SK-N-SH treated with all-trans-retinoic acid at 6 μM for 48 hours (cell line): ENCODE measurements around the gene GRB14.

Experiments used
- ATAC-seq: fragments of 200-7000 bp; cut with Tn5 transposase; 3 replicates; pipeline ENCODE4 v1.9.1; 2020; ENCODE audit warnings: mild to moderate bottlenecking, moderate library complexity
- ARNTL ChIP-seq: fragments of 450-650 bp; formaldehyde crosslinking; IDR thresholded peaks from 2 replicates; pipeline ENCODE4 v1.5.0; 2020; ENCODE audit warnings: low read depth, mild to moderate bottlenecking, moderate library complexity, borderline replicate concordance
- BACH2 ChIP-seq: fragments of 250-450 bp; sonication (Bioruptor Pico); IDR thresholded peaks from 2 replicates; pipeline ENCODE4 v1.9.0; 2021; ENCODE audit warnings: mild to moderate bottlenecking, borderline replicate concordance
- CREB5 ChIP-seq: fragments of 250-450 bp; sonication (Bioruptor Pico); IDR thresholded peaks from 2 replicates; pipeline ENCODE4 v1.5.1; 2020; ENCODE audit warnings: low read depth, mild to moderate bottlenecking, moderate library complexity
- ISL1 ChIP-seq: fragments of 250-450 bp; sonication (Bioruptor Pico); IDR thresholded peaks from 2 replicates; pipeline ENCODE4 v2.1.2; 2022; ENCODE audit warnings: mild to moderate bottlenecking, moderate library complexity
- OSR1 ChIP-seq: fragments of 250-450 bp; sonication (Bioruptor Pico); IDR thresholded peaks from 2 replicates; pipeline ENCODE4 v1.8.0; 2022; ENCODE audit warnings: moderate library complexity, mild to moderate bottlenecking, inconsistent platforms
- PATZ1 ChIP-seq: fragments of 250-450 bp; sonication (Bioruptor Pico); IDR thresholded peaks from 2 replicates; pipeline ENCODE4 v1.8.0; 2020; ENCODE audit warnings: mild to moderate bottlenecking, moderate library complexity, borderline replicate concordance
- PPARA ChIP-seq: fragments of 250-450 bp; sonication (Bioruptor Pico); IDR thresholded peaks from 2 replicates; pipeline ENCODE4 v1.5.0; 2020; ENCODE audit warnings: mild to moderate bottlenecking, borderline replicate concordance
- SNAI2 ChIP-seq: fragments of 250-450 bp; sonication (Bioruptor Pico); IDR thresholded peaks from 2 replicates; pipeline ENCODE4 v1.5.0; 2020; ENCODE audit warnings: mild to moderate bottlenecking, moderate library complexity
- TCF4 ChIP-seq: fragments of 250-450 bp; sonication (Bioruptor Pico); IDR thresholded peaks from 2 replicates; pipeline ENCODE4 v1.8.0; 2021; ENCODE audit warnings: mild to moderate bottlenecking, moderate library complexity, borderline replicate concordance
- TOX ChIP-seq: fragments of 250-450 bp; sonication (Bioruptor Pico); IDR thresholded peaks from 2 replicates; pipeline ENCODE4 v1.8.0; 2021; ENCODE audit warnings: mild to moderate bottlenecking, moderate library complexity, borderline replicate concordance
- ZC3H10 ChIP-seq: fragments of 250-450 bp; sonication (Bioruptor Pico); IDR thresholded peaks from 2 replicates; pipeline ENCODE4 v1.5.1; 2021; ENCODE audit warnings: mild to moderate bottlenecking, moderate library complexity
- ZNF565 ChIP-seq: fragments of 450-650 bp; formaldehyde crosslinking; conservative IDR thresholded peaks from 2 replicates; pipeline ENCODE4 v1.5.0; 2020; ENCODE audit warnings: low read depth, mild to moderate bottlenecking, moderate library complexity
- ZNF70 ChIP-seq: fragments of 450-650 bp; formaldehyde crosslinking; IDR thresholded peaks from 2 replicates; pipeline ENCODE4 v1.5.0; 2020; ENCODE audit warnings: mild to moderate bottlenecking, moderate library complexity
- TF ChIP-seq, protein P1 (sequence below): fragments of 250-450 bp; sonication (Bioruptor Pico); IDR thresholded peaks from 2 replicates; pipeline ENCODE4 v1.8.0; 2021; ENCODE audit warnings: low read depth, mild to moderate bottlenecking, moderate library complexity, borderline replicate concordance
- TF ChIP-seq, protein P2 (sequence below): fragments of 250-450 bp; sonication (Bioruptor Pico); IDR thresholded peaks from 2 replicates; pipeline ENCODE4 v1.5.0; 2020; ENCODE audit warnings: mild to moderate bottlenecking, moderate library complexity

GRB14 gene

GRCh38 chr2:164655750-164656149 is 34.5 kb upstream of the GRB14 start:
- TF ChIP-seq ZC3H10 (CRISPR knock-in tag) = no peak
- TF ChIP-seq ARNTL (CRISPR knock-in tag) = no peak
- no peak for TF ChIP-seq TCF4 (CRISPR knock-in tag)
- TF ChIP-seq, protein P1, sequence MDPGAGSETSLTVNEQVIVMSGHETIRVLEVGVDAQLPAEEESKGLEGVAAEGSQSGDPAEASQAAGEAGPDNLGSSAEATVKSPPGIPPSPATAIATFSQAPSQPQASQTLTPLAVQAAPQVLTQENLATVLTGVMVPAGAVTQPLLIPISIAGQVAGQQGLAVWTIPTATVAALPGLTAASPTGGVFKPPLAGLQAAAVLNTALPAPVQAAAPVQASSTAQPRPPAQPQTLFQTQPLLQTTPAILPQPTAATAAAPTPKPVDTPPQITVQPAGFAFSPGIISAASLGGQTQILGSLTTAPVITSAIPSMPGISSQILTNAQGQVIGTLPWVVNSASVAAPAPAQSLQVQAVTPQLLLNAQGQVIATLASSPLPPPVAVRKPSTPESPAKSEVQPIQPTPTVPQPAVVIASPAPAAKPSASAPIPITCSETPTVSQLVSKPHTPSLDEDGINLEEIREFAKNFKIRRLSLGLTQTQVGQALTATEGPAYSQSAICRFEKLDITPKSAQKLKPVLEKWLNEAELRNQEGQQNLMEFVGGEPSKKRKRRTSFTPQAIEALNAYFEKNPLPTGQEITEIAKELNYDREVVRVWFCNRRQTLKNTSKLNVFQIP (CRISPR knock-in tag) = no peak
- no peak for TF ChIP-seq CREB5 (CRISPR knock-in tag)
- no peak for TF ChIP-seq ZNF70 (CRISPR knock-in tag)
- no peak for TF ChIP-seq PPARA (CRISPR knock-in tag)
- TF ChIP-seq PATZ1 = no peak
- TF ChIP-seq SNAI2 (CRISPR knock-in tag) = no peak
- TF ChIP-seq TOX = no peak
- no peak for TF ChIP-seq BACH2
- peak; percentile 74 for ATAC-seq

GRCh38 chr2:164655336-164655735 is 34.1 kb upstream of the GRB14 start:
- no peak for ATAC-seq
- TF ChIP-seq, protein P2, sequence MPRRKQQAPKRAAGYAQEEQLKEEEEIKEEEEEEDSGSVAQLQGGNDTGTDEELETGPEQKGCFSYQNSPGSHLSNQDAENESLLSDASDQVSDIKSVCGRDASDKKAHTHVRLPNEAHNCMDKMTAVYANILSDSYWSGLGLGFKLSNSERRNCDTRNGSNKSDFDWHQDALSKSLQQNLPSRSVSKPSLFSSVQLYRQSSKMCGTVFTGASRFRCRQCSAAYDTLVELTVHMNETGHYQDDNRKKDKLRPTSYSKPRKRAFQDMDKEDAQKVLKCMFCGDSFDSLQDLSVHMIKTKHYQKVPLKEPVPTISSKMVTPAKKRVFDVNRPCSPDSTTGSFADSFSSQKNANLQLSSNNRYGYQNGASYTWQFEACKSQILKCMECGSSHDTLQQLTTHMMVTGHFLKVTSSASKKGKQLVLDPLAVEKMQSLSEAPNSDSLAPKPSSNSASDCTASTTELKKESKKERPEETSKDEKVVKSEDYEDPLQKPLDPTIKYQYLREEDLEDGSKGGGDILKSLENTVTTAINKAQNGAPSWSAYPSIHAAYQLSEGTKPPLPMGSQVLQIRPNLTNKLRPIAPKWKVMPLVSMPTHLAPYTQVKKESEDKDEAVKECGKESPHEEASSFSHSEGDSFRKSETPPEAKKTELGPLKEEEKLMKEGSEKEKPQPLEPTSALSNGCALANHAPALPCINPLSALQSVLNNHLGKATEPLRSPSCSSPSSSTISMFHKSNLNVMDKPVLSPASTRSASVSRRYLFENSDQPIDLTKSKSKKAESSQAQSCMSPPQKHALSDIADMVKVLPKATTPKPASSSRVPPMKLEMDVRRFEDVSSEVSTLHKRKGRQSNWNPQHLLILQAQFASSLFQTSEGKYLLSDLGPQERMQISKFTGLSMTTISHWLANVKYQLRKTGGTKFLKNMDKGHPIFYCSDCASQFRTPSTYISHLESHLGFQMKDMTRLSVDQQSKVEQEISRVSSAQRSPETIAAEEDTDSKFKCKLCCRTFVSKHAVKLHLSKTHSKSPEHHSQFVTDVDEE (CRISPR knock-in tag) = no peak
- TF ChIP-seq ISL1 (CRISPR knock-in tag) = no peak

DNA sequence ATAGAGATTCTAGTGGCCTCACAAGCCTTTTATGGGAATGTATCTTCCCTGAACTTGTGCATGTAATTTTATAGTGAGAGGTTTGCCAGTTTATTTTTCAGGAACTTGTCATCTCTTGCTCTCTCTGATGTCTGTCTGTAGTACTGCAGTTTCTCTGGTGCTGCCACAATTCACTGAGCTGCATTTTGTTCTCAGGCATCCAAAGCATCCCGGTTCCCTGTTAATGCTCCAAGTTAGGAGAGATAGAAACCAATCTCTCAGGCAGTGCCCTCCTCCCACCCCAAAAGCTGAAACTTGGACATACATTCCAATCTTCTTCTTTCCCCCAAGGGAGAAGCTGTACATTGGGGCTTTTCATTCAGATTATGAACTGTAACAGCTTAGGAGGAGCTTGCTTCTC is 30.1 kb upstream of the GRB14 start:
- ATAC-seq = no peak
- no peak for TF ChIP-seq ISL1 (CRISPR knock-in tag)
- no peak for TF ChIP-seq TCF4 (CRISPR knock-in tag)
- no peak for TF ChIP-seq SNAI2 (CRISPR knock-in tag)
- no peak for TF ChIP-seq PATZ1
- no peak for TF ChIP-seq OSR1
- TF ChIP-seq CREB5 (CRISPR knock-in tag) = no peak
- no peak for TF ChIP-seq ZNF70 (CRISPR knock-in tag)
- TF ChIP-seq ZNF565 (CRISPR knock-in tag) = no peak
- no peak for TF ChIP-seq ZC3H10 (CRISPR knock-in tag)
- TF ChIP-seq, protein P2 (CRISPR knock-in tag) = no peak
- no peak for TF ChIP-seq TOX
- no peak for TF ChIP-seq BACH2
